Fibroblast of skin of back (primary cell): ENCODE results near the gene CIT. TPM values are rescaled to one million over a fixed set of nuclear protein-coding genes. Genes with fewer than 3 reads are reported as not detected.
"Not testable (repeated sequence)": the region's sequence is repeated elsewhere in the genome, so short reads cannot be mapped to it uniquely, and the experiment has no call there.

Experiments used
- DNase-seq: peaks from one replicate; pipeline ENCODE4 v3.0.0-alpha.2; 2013
- polyA plus RNA-seq, 2 experiments: library from polyadenylated mRNA; unstranded; fragments of 120-200 nt; gene quantifications; one replicate each; pipeline ENCODE4 v1.2.1, GENCODE V29; 2013; ENCODE audit not compliant: insufficient read length in 2 of 2

Gene CIT
- polyA plus RNA-seq (2013, experiment 1 of 2; ENCODE audit: insufficient read length): 33.9 TPM
- polyA plus RNA-seq (2013, experiment 2 of 2; ENCODE audit: insufficient read length): 5.1 TPM

GRCh38 chr12:119876761-119877638 is at the start of gene CIT:
CIT (minus strand) TSS chr12:119877320; CDS start chr12:119876168, 1,152 bp downstream.
- DNase-seq: peak; percentile 96

- DNase-seq: no peak
Observed at GRCh38 chr12:119925269-119925668, 48.1 kb upstream of the CIT start.

GRCh38 chr12:119920064-119920463 is 42.9 kb upstream of the CIT start:
- DNase-seq: no peak

GRCh38 chr12:119915894-119916510 is 38.9 kb upstream of the CIT start:
- no peak for DNase-seq

GRCh38 chr12:119914666-119915065 is 37.5 kb upstream of the CIT start:
- no peak for DNase-seq

GRCh38 chr12:119913536-119914330 is 36.6 kb upstream of the CIT start:
- DNase-seq: no peak

- peak; percentile 18 for DNase-seq
Observed at GRCh38 chr12:119911182-119911581, 34.1 kb upstream of the CIT start.

- DNase-seq: no peak
Observed at GRCh38 chr12:119910586-119910985, 33.5 kb upstream of the CIT start.

- DNase-seq: peak; percentile 51
Observed at GRCh38 chr12:119902084-119902509, 25.0 kb upstream of the CIT start.

GRCh38 chr12:119901670-119902069 is 24.6 kb upstream of the CIT start:
- no peak for DNase-seq

GRCh38 chr12:119894916-119895315 is 17.8 kb upstream of the CIT start:
- DNase-seq: no peak

- not testable (repeated sequence) for DNase-seq
Observed at GRCh38 chr12:119892611-119893010, 15.5 kb upstream of the CIT start.

GRCh38 chr12:119885549-119885948 is 8.4 kb upstream of the CIT start:
- DNase-seq: no peak

- not testable (repeated sequence) for DNase-seq
Observed at GRCh38 chr12:119883791-119884190, 6.7 kb upstream of the CIT start.

- DNase-seq: no peak
Observed at GRCh38 chr12:119883237-119883636, 6.1 kb upstream of the CIT start.

- no peak for DNase-seq
Observed at GRCh38 chr12:119877639-119877948, 474 bp upstream of the CIT start.

GRCh38 chr12:119870457-119870856 is 6.7 kb downstream of the CIT start:
- DNase-seq: no peak

- peak; percentile 87 for DNase-seq
Observed at GRCh38 chr12:119869720-119870119, 7.4 kb downstream of the CIT start.

GRCh38 chr12:119868992-119869391 is 8.1 kb downstream of the CIT start:
- DNase-seq: peak; percentile 28

GRCh38 chr12:119864591-119864990 is 12.5 kb downstream of the CIT start:
- DNase-seq: no peak

- no peak for DNase-seq
Observed at GRCh38 chr12:119859241-119859640, 17.9 kb downstream of the CIT start.

- no peak for DNase-seq
Observed at GRCh38 chr12:119857041-119857591, 20.0 kb downstream of the CIT start.

GRCh38 chr12:119850330-119850729 is 26.8 kb downstream of the CIT start:
- no peak for DNase-seq
